GM21717 (cell line): ENCODE measurements around the gene WIPF3.
"Not testable (repeated sequence)": the region's sequence is repeated elsewhere in the genome, so short reads cannot be mapped to it uniquely, and the experiment has no call there.

ENCODE experiments used
- ATAC-seq: cut with Tn5 transposase; IDR thresholded peaks from one replicate; pipeline ENCODE4 v1.9.1; 2021; ENCODE audit warnings: mild to moderate bottlenecking, moderate library complexity; ENCODE audit not compliant: unreplicated experiment

The WIPF3 gene

DNA sequence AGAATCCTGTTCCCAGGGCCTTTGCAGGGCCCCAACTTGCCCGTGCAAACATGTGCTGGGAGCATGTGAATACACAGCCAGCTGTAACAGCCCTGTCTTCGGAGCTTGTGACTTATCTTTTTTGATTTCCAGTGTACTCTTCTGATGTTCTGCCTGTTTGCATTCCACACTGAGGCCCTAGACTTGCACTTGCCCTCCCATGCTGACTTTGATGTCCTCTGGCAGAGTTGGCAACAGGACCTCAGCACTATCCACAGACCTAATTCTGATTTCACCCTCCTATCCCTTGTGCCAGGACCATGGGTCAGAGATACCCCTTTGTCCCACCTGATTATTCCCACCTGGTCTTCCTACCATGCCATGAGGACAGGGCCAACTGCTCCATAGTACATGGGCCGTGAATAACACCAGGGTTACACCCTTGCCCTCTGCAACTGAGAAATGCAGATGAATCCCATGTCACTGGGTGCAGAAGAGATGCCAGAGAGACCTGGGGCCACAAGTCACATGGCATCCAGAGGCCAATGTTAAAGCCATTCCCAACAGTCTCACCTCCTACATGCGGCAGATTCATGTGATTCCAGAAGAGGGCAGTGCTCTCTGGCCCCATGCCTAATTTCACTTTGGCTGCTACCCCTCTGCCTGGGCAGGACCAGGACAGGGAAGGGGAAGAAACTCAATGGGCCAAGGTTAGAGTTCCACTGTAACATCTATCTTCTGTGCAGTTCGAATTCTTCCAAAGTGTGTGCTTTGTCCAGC is 140.3 kb downstream of the WIPF3 start:
- ATAC-seq: no peak

GRCh38 chr7:29948587-29948986 is 142.3 kb downstream of the WIPF3 start:
- ATAC-seq: no peak

- no peak for ATAC-seq
Measured at GRCh38 chr7:29950480-29950879, 144.2 kb downstream of the WIPF3 start.

DNA sequence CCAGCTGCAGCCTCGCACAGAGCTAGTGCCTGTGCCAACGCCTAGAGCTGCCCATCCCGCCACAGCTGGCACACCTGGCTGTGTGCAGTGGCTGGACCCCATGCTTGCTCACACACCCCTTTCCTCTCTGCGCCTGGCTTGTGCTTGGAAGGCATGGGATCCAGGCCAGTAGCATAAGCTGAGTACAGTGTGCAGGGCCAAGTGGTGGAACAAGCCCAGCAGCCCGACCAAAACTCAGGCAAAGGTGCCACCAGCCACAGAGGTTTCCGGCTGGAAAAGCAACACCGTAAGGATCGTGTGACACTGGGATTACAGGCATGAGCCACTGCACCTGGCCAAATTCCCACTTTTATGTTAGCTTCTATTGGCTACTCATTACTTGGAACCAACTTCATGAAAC is 144.9 kb downstream of the WIPF3 start:
- ATAC-seq: no peak

DNA sequence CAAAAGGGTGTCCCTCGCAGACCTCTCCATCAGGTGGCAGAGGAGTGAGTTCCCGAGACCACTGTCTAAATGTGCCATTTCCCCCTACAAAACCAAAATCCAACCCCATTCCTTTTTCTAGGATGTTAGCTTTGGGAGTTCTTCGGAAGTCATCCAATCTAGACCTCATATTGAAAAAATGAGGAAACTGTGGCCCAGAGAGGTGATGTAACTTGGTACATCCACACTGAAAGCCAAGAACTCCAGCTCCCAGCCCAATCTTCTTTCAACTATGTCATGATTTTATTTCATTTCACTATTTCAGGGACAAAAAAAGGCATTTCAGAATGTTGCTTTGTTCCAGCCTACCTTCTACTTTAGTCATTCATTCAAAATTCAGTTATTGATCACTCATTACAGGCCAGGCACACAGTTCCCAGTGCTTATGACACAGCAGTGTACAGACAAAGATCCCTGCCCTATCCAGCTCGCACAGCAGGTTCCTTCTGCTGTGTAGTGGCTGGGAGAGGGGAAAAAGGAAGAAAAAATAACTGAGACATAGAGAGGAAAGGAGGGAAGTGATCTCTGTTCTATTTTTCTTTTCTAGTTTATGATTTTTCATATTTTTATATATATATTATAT is 147.5 kb downstream of the WIPF3 start:
- no peak for ATAC-seq

DNA sequence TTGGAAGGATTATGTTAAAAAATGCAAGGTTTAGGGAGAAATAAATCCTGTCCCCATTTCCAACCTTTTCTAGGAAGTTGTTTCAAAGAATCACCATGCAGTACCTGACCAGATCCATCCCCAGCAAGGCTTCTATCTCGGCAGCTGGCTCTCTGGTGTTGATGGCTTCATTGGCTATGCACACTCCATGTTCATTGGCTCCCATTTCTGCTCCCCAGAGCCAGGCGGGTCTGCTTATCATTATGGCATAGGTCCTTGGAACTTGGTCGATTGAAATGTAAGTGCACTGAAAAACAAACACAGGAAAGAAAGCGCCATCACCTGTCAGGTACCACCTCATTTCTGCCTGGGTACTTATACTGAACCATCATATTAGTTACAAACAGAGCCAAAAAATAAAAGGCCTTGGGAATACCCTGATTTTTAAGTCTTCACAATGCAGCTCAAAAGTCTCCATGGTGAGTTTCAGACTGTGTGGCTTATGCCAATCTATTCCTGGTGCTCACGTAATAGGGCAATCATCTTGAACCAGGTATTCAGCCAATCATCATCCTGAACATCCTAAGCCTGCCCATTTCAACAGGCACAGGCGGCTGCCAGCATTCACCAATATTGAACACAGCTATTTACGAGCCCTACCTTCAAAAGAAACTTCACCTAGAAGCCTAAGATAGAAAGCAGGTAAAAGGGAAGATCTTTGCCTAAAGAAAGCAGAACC is 148.9 kb downstream of the WIPF3 start:
- no peak for ATAC-seq

GRCh38 chr7:29955799-29956486 is 149.6 kb downstream of the WIPF3 start:
- ATAC-seq: peak; percentile 83

DNA sequence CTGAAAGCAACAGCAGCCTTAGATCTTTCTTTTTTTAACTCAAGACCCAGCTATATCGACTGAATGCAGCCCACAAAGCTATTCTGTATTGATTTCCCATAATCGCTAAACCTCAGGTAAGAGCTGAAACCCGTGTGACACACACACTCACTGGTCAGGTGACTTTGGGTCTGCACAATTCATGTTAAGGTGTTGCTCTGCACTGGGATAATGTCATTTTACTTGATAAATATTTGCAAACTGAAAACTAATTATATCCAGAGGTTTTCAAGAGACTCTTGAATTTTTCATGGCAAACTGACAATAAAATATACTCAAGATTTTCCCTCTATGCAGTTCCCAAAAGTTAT is 150.2 kb downstream of the WIPF3 start:
- peak; percentile 27 for ATAC-seq

GRCh38 chr7:29957521-29958310 is 151.4 kb downstream of the WIPF3 start:
- ATAC-seq: no peak

DNA sequence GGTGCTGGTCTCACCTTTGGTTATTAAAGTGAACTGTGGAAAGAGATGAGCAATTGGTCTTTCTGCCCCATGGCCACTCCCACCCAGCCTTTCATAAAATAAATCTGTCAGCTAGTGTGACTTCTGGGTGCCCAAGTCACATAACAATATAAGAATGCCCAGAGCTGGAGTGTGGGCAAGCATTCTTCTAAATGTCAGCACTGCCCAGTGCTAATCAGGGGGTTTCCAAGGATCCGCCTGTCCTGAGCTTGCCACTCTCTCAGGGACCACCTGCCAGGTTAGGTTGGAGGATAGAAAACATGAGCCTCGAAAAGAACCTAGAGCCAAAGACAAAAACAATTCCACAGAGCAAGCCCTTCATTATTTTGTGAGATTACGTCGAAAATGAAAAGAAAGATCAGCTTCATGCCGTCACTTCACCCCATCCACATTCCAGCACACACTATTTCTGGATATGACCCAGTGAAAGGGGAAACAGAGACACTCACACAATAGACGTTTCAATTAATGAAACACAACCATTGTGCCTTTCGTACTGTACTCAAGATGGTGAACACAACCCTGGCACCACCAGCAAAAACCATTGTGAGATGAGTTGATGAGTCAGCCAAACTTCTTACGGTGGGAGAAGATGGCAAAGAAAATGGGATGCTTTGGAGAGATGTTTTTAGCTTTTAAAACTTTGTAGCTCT is 152.5 kb downstream of the WIPF3 start:
- no peak for ATAC-seq

- not testable (repeated sequence) for ATAC-seq
Measured at GRCh38 chr7:29961611-29962010, 155.3 kb downstream of the WIPF3 start.

DNA sequence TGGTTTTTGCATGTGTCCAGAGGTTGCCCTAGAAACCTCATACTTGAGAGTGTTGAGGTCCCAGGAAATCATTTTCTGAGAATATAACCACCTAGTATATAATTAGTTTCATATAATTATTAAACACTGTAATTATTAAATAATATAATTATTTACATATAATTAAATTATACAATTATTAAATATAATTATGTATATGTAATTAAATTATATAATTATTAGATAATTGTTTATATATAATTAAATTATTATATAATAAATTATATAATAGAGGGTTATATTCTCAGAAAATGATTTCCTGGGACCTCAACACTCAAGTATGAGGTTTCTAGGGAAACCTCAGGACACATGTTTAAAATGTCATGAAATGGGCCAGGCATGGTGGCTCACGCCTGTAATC is 155.7 kb downstream of the WIPF3 start:
- ATAC-seq: no peak

DNA sequence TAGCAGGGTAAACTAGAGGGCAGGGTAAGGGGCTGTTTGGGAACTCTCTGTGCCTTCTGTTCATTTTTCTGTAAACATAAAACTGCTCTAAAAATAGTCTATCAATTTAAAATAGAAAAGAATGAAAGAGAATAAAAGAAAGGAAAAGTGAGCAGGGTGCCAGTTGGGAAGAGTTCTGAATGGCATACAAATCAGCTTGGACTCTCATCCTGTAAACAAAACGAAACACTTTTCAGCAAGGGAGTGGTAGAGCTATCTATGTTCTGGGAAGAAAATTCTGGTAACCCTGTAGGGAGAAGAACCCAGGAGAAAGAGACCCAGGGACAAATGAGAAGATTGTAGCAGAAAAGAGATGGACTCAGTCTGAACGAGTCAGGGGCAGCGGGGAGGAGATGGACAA is 158.7 kb downstream of the WIPF3 start:
- no peak for ATAC-seq
